PC-9 (cell line): ENCODE data around the gene FXYD7. TPM values are rescaled to one million over a fixed set of nuclear protein-coding genes. Genes with fewer than 3 reads are reported as not detected.

Experiments used
- BruUV-seq: library from RNA; stranded (reverse); fragments of 400-500 nt; replicated peaks from 2 replicates; lab custom pipeline; 2021; lab: Mats Ljungman, UMichigan
- CTCF ChIA-PET: fragments of 300-600 bp; sonication (Branson Sonifier 250); formaldehyde crosslinking; loops from one replicate; lab custom pipeline; 2022; ENCODE audit warnings: antibody characterized with exemption; lab: Charles Lee
- POLR2A ChIA-PET: fragments of 300-600 bp; sonication (Branson Sonifier 250); formaldehyde crosslinking; loops from one replicate; lab custom pipeline; 2022; ENCODE audit warnings: antibody characterized with exemption; ENCODE audit not compliant: unreplicated experiment; lab: Charles Lee
- DNase-seq, 2 experiments: peaks; one replicate each; pipeline versions ENCODE4 v3.0.0 to v3.0.0-alpha.2; 2015 to 2022; ENCODE audit warnings: mixed read lengths in 1 of 2
- H2AFZ ChIP-seq: fragments of 200-600 bp; sonication (generic); 2 replicates; pipeline ENCODE4 v1.8.1; 2017; ENCODE audit warnings: antibody characterized with exemption
- H3F3A ChIP-seq: fragments of 200-600 bp; sonication (generic); 2 replicates; pipeline ENCODE4 v1.8.1; 2017; ENCODE audit warnings: antibody characterized with exemption, mild to moderate bottlenecking, low read depth; ENCODE audit not compliant: insufficient read depth
- H3K27ac ChIP-seq: fragments of 200-600 bp; sonication (generic); 2 replicates; pipeline ENCODE4 v1.6.1; 2016; ENCODE audit warnings: mixed run types
- H3K27me3 ChIP-seq: fragments of 200-600 bp; sonication (generic); 2 replicates; pipeline ENCODE4 v1.6.1; 2016; ENCODE audit warnings: low read depth, mixed run types; ENCODE audit not compliant: insufficient read depth
- H3K36me3 ChIP-seq: fragments of 200-600 bp; sonication (generic); 2 replicates; pipeline ENCODE4 v1.6.1; 2016; ENCODE audit warnings: low read depth, mixed run types
- H3K4me1 ChIP-seq: fragments of 200-600 bp; sonication (generic); replicated peaks from 2 replicates; pipeline ENCODE4 v1.6.1; 2016; ENCODE audit warnings: mixed run types; ENCODE audit not compliant: insufficient read depth
- H3K4me2 ChIP-seq: fragments of 200-600 bp; sonication (generic); 2 replicates; pipeline ENCODE4 v1.6.1; 2017; ENCODE audit warnings: mixed run types
- H3K4me3 ChIP-seq: fragments of 200-600 bp; sonication (generic); 2 replicates; pipeline ENCODE4 v1.6.1; 2016; ENCODE audit warnings: mixed run types
- H3K79me2 ChIP-seq: fragments of 200-600 bp; sonication (generic); 2 replicates; pipeline ENCODE4 v1.6.1; 2017; ENCODE audit warnings: low read depth, mixed run types
- H3K9me2 ChIP-seq: fragments of 200-600 bp; sonication (generic); 2 replicates; pipeline ENCODE4 v1.8.1; 2017; ENCODE audit warnings: mild to moderate bottlenecking; ENCODE audit not compliant: insufficient read depth
- H3K9me3 ChIP-seq: fragments of 200-600 bp; sonication (generic); 2 replicates; pipeline ENCODE4 v1.8.1; 2016; ENCODE audit warnings: low read depth; ENCODE audit not compliant: insufficient read depth
- H4K20me1 ChIP-seq: fragments of 200-600 bp; sonication (generic); 2 replicates; pipeline ENCODE4 v1.8.1; 2017; ENCODE audit not compliant: insufficient read depth
- EZH2 ChIP-seq: fragments of 200-600 bp; sonication (generic); IDR thresholded peaks from 2 replicates; pipeline ENCODE4 v1.8.0; 2017; ENCODE audit warnings: antibody characterized with exemption, low read depth
- intact Hi-C: fragments of 100-400 bp; cut with micrococcal nuclease; formaldehyde crosslinking; loops from one replicate; pipeline ENCODE4 v1.10.0; 2022; ENCODE audit not compliant: unreplicated experiment
- total RNA-seq: library from RNA; stranded (reverse); gene quantifications from 2 replicates; pipeline ENCODE4 v1.2.3, GENCODE V29; 2021
- TF ChIP-seq, protein P1 (sequence below): fragments of 200-600 bp; sonication (generic); conservative IDR thresholded peaks from 2 replicates; pipeline ENCODE4 v1.6.1; 2017; ENCODE audit warnings: mixed run types, antibody characterized with exemption, mild to moderate bottlenecking, moderate library complexity

FXYD7 gene
- total RNA-seq, 1 experiment from 2014 or later: not detected

- TF ChIP-seq, protein P1, sequence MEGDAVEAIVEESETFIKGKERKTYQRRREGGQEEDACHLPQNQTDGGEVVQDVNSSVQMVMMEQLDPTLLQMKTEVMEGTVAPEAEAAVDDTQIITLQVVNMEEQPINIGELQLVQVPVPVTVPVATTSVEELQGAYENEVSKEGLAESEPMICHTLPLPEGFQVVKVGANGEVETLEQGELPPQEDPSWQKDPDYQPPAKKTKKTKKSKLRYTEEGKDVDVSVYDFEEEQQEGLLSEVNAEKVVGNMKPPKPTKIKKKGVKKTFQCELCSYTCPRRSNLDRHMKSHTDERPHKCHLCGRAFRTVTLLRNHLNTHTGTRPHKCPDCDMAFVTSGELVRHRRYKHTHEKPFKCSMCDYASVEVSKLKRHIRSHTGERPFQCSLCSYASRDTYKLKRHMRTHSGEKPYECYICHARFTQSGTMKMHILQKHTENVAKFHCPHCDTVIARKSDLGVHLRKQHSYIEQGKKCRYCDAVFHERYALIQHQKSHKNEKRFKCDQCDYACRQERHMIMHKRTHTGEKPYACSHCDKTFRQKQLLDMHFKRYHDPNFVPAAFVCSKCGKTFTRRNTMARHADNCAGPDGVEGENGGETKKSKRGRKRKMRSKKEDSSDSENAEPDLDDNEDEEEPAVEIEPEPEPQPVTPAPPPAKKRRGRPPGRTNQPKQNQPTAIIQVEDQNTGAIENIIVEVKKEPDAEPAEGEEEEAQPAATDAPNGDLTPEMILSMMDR: no peak
- no peak for TF ChIP-seq EZH2
- Histone ChIP-seq H3F3A (peaks cover 23% of the 10 kb centered on the region), H3K27me3 (no peaks in the 10 kb centered on the region), H3K27ac (no peak overlapping the region), H4K20me1 (no peaks in the 10 kb centered on the region), H3K4me3 (no peak overlapping the region), H3K9me3 (no peaks in the 10 kb centered on the region), H3K9me2 (no peaks in the 10 kb centered on the region), H3K36me3 (no peaks in the 10 kb centered on the region), H3K4me1 (peaks cover 18% of the 10 kb centered on the region), H2AFZ (no peak overlapping the region), H3K4me2 (no peak overlapping the region), H3K79me2 (no peaks in the 10 kb centered on the region)
- BruUV-seq: no TSS peak
- ChIA-PET CTCF (no interaction called here), POLR2A (no interaction called here)
- intact Hi-C loops: no loop called here
- DNase-seq: no peak
Measured at GRCh38 chr19:35106291-35106583, 36.8 kb upstream of the FXYD7 start.

- no peaks in the 10 kb centered on the region for H3K36me3 ChIP-seq
- H3K4me1 ChIP-seq: peaks cover 18% of the 10 kb centered on the region
- peak overlapping the region; percentile 10; the same call in 1 of the 2 replicates for H3K4me2 ChIP-seq
- TF ChIP-seq, protein P1: no peak
- no peak overlapping the region for H2AFZ ChIP-seq
- ChIA-PET POLR2A (interaction anchor here (0.7 kb wide), 1 partner anchor 10 kb away, joined by 4 read pairs; no protein-coding TSS in a partner anchor), CTCF (no interaction called here)
- DNase-seq: no peak
- BruUV-seq: no TSS peak
- H3F3A ChIP-seq: peaks cover 23% of the 10 kb centered on the region
- no peaks in the 10 kb centered on the region for H3K9me3 ChIP-seq
- intact Hi-C loops: no loop called here
- no peaks in the 10 kb centered on the region for H3K27me3 ChIP-seq
- no peaks in the 10 kb centered on the region for H3K9me2 ChIP-seq
- no peak overlapping the region for H3K4me3 ChIP-seq
- peak overlapping the region; percentile 62 for H3K27ac ChIP-seq
- no peaks in the 10 kb centered on the region for H3K79me2 ChIP-seq
- H4K20me1 ChIP-seq: no peaks in the 10 kb centered on the region
Measured at GRCh38 chr19:35106898-35107541, 36.0 kb upstream of the FXYD7 start.

DNA sequence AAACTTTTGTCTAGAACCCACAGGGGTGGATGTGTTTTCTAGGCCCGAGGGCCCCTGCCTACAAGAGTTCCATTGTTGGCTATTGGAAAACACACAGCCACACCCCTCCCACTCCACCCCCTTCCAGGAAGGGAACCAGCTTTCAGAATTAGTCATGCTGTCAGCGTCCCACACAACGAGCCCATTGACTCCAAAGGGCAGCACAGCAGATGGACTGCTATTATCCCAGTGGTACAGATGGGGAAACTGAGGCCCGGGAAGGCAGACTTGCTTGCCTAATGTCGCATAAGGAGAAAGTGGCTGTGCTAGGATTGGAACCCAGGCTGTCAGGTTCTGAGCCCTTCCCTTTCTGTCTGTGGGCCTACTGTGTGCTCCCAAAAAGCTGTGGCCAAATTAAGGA lies 35.5 kb upstream of the FXYD7 start:
- H3K27ac ChIP-seq: peak overlapping the region; percentile 62
- H3K4me3 ChIP-seq: no peak overlapping the region
- BruUV-seq: TSS peak; percentile 19
- no peaks in the 10 kb centered on the region for H4K20me1 ChIP-seq
- no peaks in the 10 kb centered on the region for H3K79me2 ChIP-seq
- intact Hi-C loops: no loop called here
- DNase-seq: peak; percentile 75 to 81
- H3K27me3 ChIP-seq: no peaks in the 10 kb centered on the region
- no peak overlapping the region for H2AFZ ChIP-seq
- H3K4me1 ChIP-seq: peaks cover 18% of the 10 kb centered on the region
- ChIA-PET POLR2A (interaction anchor here (0.7 kb wide), 1 partner anchor 9 kb away, joined by 4 read pairs; no protein-coding TSS in a partner anchor), CTCF (no interaction called here)
- TF ChIP-seq, protein P1: no peak
- no peak for TF ChIP-seq EZH2
- peak overlapping the region; percentile 10; the same call in 1 of the 2 replicates for H3K4me2 ChIP-seq
- peaks cover 23% of the 10 kb centered on the region for H3F3A ChIP-seq
- H3K9me3 ChIP-seq: no peaks in the 10 kb centered on the region
- no peaks in the 10 kb centered on the region for H3K9me2 ChIP-seq
- no peaks in the 10 kb centered on the region for H3K36me3 ChIP-seq
